MM.1S (cell line): Measurements from ENCODE around the gene ANKRD29.

ENCODE experiments used
- DNase-seq: peaks from one replicate; pipeline ENCODE4 v3.0.0-alpha.2; 2015
- H2AFZ ChIP-seq: fragments of 300-600 bp; sonication (generic); 2 replicates; pipeline ENCODE4 v1.6.0; 2016; ENCODE audit warnings: antibody characterized with exemption, low read length
- H3F3A ChIP-seq: fragments of 300-600 bp; sonication (generic); 2 replicates; pipeline ENCODE4 v1.6.1; 2016; ENCODE audit warnings: mild to moderate bottlenecking, antibody characterized with exemption, low read length, moderate library complexity, mixed read lengths; ENCODE audit not compliant: insufficient read depth
- H3K27ac ChIP-seq: fragments of 300-600 bp; sonication (generic); 2 replicates; pipeline ENCODE4 v1.5.1; 2016; ENCODE audit warnings: mild to moderate bottlenecking, low read length
- H3K27me3 ChIP-seq: fragments of 300-600 bp; sonication (generic); replicated peaks from 2 replicates; pipeline ENCODE4 v1.6.0; 2016; ENCODE audit warnings: low read length; ENCODE audit not compliant: insufficient read depth
- H3K36me3 ChIP-seq: fragments of 300-600 bp; sonication (generic); replicated peaks from 2 replicates; pipeline ENCODE4 v1.6.1; 2016; ENCODE audit warnings: mild to moderate bottlenecking, low read length, mixed read lengths; ENCODE audit not compliant: insufficient read depth
- H3K4me1 ChIP-seq: fragments of 300-600 bp; sonication (generic); 2 replicates; pipeline ENCODE4 v1.6.1; 2016; ENCODE audit warnings: low read length, mixed read lengths
- H3K4me2 ChIP-seq: fragments of 300-600 bp; sonication (generic); 2 replicates; pipeline ENCODE4 v1.6.0; 2016; ENCODE audit warnings: low read depth, low read length
- H3K4me3 ChIP-seq: fragments of 300-600 bp; sonication (generic); 2 replicates; pipeline ENCODE4 v1.5.1; 2016; ENCODE audit warnings: low read length, mixed read lengths
- H3K79me2 ChIP-seq: fragments of 300-600 bp; sonication (generic); 2 replicates; pipeline ENCODE4 v1.6.1; 2016; ENCODE audit warnings: mixed run types, low read length, mixed read lengths
- H3K9ac ChIP-seq: fragments of 300-600 bp; sonication (generic); 2 replicates; pipeline ENCODE4 v1.6.1; 2016; ENCODE audit warnings: low read length, mixed read lengths
- H3K9me2 ChIP-seq: fragments of 300-600 bp; sonication (generic); replicated peaks from 2 replicates; pipeline ENCODE4 v1.6.1; 2016; ENCODE audit warnings: mild to moderate bottlenecking, low read length, mixed read lengths; ENCODE audit not compliant: insufficient read depth
- H3K9me3 ChIP-seq: fragments of 300-600 bp; sonication (generic); replicated peaks from 2 replicates; pipeline ENCODE4 v1.6.1; 2016; ENCODE audit warnings: mild to moderate bottlenecking, low read length, mixed read lengths; ENCODE audit not compliant: insufficient read depth
- H4K20me1 ChIP-seq: fragments of 300-600 bp; sonication (generic); 2 replicates; pipeline ENCODE4 v1.6.1; 2016; ENCODE audit warnings: mild to moderate bottlenecking, low read length, moderate library complexity, mixed read lengths; ENCODE audit not compliant: insufficient read depth
- CTCF ChIP-seq: fragments of 300-600 bp; sonication (generic); IDR thresholded peaks from 2 replicates; pipeline ENCODE4 v1.5.1; 2016; ENCODE audit warnings: antibody characterized with exemption, low read length, mixed read lengths
- EZH2 ChIP-seq: fragments of 300-600 bp; sonication (generic); optimal IDR thresholded peaks from 2 replicates; pipeline ENCODE3; 2017; ENCODE audit warnings: low read depth, mild to moderate bottlenecking, antibody characterized with exemption, low read length, mixed read lengths
- EZH2phosphoT487 ChIP-seq: fragments of 300-600 bp; sonication (generic); IDR thresholded peaks from 2 replicates; pipeline ENCODE4 v1.6.1; 2018; ENCODE audit warnings: antibody characterized with exemption, low read length

The ANKRD29 gene

DNA sequence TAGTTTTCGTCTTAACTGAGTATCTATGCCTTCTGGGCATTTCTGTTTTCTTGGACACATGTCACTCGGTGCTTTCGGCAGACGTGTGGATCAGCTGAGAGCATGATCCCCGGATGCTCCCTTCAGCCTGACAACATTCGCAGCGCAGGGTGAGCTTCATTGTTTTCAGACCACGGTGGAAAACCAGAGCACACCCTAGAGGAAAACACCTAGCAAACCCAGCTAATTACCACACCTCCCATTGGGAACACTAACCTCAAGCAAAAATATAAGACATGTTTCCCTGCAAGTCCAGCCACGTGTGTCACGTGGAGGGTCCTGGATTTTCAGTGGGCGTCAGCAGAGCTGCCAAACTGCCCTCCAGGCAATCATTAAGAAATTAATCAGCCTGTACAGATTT lies 31.0 kb downstream of the ANKRD29 start:
- Histone ChIP-seq H3K36me3 (no peaks in the 10 kb centered on the region), H3K27ac (no peak overlapping the region), H3K9me2 (no peaks in the 10 kb centered on the region), H3K4me2 (no peak overlapping the region), H3K9ac (no peak overlapping the region), H4K20me1 (no peaks in the 10 kb centered on the region), H3K79me2 (no peaks in the 10 kb centered on the region), H3F3A (no peaks in the 10 kb centered on the region), H3K4me3 (no peak overlapping the region), H2AFZ (no peak overlapping the region), H3K4me1 (peaks cover 4% of the 10 kb centered on the region; the same call in 1 of the 2 replicates), H3K27me3 (no peaks in the 10 kb centered on the region), H3K9me3 (no peaks in the 10 kb centered on the region)
- TF ChIP-seq EZH2: no peak
- TF ChIP-seq EZH2phosphoT487: no peak
- TF ChIP-seq CTCF: no peak
- no peak for DNase-seq

- no peak overlapping the region for H3K4me3 ChIP-seq
- no peak for DNase-seq
- no peak overlapping the region for H3K9ac ChIP-seq
- no peak overlapping the region for H3K4me2 ChIP-seq
- H3K9me3 ChIP-seq: no peaks in the 10 kb centered on the region
- TF ChIP-seq EZH2: no peak
- no peaks in the 10 kb centered on the region for H3K9me2 ChIP-seq
- no peak overlapping the region for H3K27ac ChIP-seq
- H3K27me3 ChIP-seq: no peaks in the 10 kb centered on the region
- H3K79me2 ChIP-seq: no peaks in the 10 kb centered on the region
- no peaks in the 10 kb centered on the region for H4K20me1 ChIP-seq
- H3F3A ChIP-seq: no peaks in the 10 kb centered on the region
- H3K36me3 ChIP-seq: no peaks in the 10 kb centered on the region
- H3K4me1 ChIP-seq: peaks cover 4% of the 10 kb centered on the region; the same call in 1 of the 2 replicates
- H2AFZ ChIP-seq: no peak overlapping the region
These were observed 31.4 kb downstream of the ANKRD29 start for GRCh38 chr18:23631312-23631711.

DNA sequence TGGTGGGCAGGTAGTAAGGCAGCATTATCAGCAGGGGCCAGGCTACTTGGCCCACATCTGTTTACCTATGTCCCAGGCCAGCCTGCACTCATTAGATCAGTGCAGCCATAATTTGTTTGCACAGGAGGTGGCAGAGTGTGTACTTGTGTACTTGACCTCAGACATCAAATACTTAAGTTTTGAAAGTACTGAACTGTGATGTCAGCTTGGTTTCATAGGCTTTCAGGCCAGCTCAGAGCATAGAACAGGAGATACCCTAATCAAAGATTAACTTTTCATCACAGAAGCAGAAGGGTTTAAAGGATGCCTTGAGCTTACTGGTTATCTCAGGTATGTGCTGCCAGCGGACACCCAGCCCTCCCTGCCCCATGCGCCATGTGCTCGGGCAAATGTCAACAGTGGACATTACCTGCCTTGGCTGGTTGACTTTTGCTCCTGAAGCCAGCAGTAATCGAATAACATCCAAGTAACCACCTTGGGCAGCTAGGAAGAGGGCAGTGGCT lies 33.2 kb downstream of the ANKRD29 start:
- H3K27me3 ChIP-seq: no peaks in the 10 kb centered on the region
- H3K9me2 ChIP-seq: no peaks in the 10 kb centered on the region
- DNase-seq: peak; percentile 49
- H3K4me2 ChIP-seq: no peak overlapping the region
- H3K4me3 ChIP-seq: no peak overlapping the region
- no peak overlapping the region for H3K9ac ChIP-seq
- no peak overlapping the region for H2AFZ ChIP-seq
- H3K36me3 ChIP-seq: no peaks in the 10 kb centered on the region
- H3K9me3 ChIP-seq: no peaks in the 10 kb centered on the region
- H4K20me1 ChIP-seq: no peaks in the 10 kb centered on the region
- TF ChIP-seq EZH2phosphoT487 (no peak), CTCF (peak; percentile 25)
- no peak overlapping the region for H3K27ac ChIP-seq
- H3K79me2 ChIP-seq: no peaks in the 10 kb centered on the region
- no peaks in the 10 kb centered on the region for H3F3A ChIP-seq
- H3K4me1 ChIP-seq: peaks cover 4% of the 10 kb centered on the region; the same call in 1 of the 2 replicates

DNA sequence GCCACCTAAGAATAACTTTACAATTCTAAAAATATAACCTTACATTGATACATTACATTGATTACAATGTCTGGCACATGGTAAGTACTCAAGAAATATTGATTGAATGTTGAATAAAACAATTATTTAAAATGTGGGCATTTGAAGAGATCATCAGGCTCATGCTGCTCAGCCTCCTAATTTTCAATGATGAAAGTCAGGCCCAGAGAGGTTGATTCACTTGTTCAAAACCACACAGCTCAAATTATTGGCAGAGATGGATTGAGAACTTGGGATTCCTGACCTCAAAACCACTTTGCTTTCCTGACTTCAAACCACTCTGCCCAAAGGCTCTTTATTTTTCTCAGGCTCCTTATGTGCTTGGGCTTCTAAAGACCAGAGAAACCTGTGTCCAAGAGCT lies 34.7 kb downstream of the ANKRD29 start:
- no peak overlapping the region for H3K27ac ChIP-seq
- peaks cover 4% of the 10 kb centered on the region; the same call in 1 of the 2 replicates for H3K4me1 ChIP-seq
- DNase-seq: no peak
- H4K20me1 ChIP-seq: no peaks in the 10 kb centered on the region
- H3K4me2 ChIP-seq: no peak overlapping the region
- no peak overlapping the region for H3K9ac ChIP-seq
- no peaks in the 10 kb centered on the region for H3F3A ChIP-seq
- no peaks in the 10 kb centered on the region for H3K79me2 ChIP-seq
- H3K9me2 ChIP-seq: no peaks in the 10 kb centered on the region
- no peaks in the 10 kb centered on the region for H3K36me3 ChIP-seq
- no peak overlapping the region for H3K4me3 ChIP-seq
- TF ChIP-seq EZH2phosphoT487: no peak
- no peak for TF ChIP-seq CTCF
- TF ChIP-seq EZH2: no peak
- no peak overlapping the region for H2AFZ ChIP-seq
- no peaks in the 10 kb centered on the region for H3K27me3 ChIP-seq
- H3K9me3 ChIP-seq: no peaks in the 10 kb centered on the region
